HepG2 (cell line): ENCODE data around the gene CDK3. TPM values are rescaled to one million over a fixed set of nuclear protein-coding genes. Genes with fewer than 3 reads are reported as not detected.

Experiments used
- ATAC-seq: fragments of 200-7000 bp; cut with Tn5 transposase; 3 replicates; pipeline ENCODE4 v1.9.1; 2020; ENCODE audit warnings: mild to moderate bottlenecking, moderate library complexity
- BruUV-seq: library from RNA; stranded (reverse); fragments of 400-500 nt; replicated peaks from 2 replicates; lab custom pipeline; 2021; lab: Mats Ljungman, UMichigan
- CTCF ChIA-PET: fragments of 300-600 bp; formaldehyde crosslinking; extraction: SDS; loops from one replicate; lab custom pipeline; 2021; ENCODE audit warnings: low total read pairs, inconsistent platforms, low intra/inter-chr PET ratio; lab: Yijun Ruan, JAX
- POLR2A ChIA-PET: fragments of 350-600 bp; sonication (Branson Sonifier 250); formaldehyde crosslinking; loops from one replicate; lab custom pipeline; 2020; ENCODE audit warnings: antibody characterized with exemption, inconsistent platforms; lab: Yijun Ruan, JAX
- DNase-seq: peaks from one replicate; pipeline ENCODE4 v3.0.0-alpha.2; 2015; ENCODE audit warnings: low spot score
- FAIRE-seq: peaks from 3 replicates; lab custom pipeline; 2011; peaks lifted over from hg19 to GRCh38; lab: Jason Lieb, UNC
- H2AFZ ChIP-seq: one replicate; pipeline ENCODE4 v1.6.1; 2011; ENCODE audit warnings: low read length, inconsistent platforms
- H3K27ac ChIP-seq: fragments of 300-600 bp; 3 replicates; pipeline ENCODE4 v1.8.0; 2011; ENCODE audit warnings: mixed run types, mild to moderate bottlenecking, mixed read lengths, low read length, inconsistent platforms; ENCODE audit not compliant: insufficient read depth; ENCODE audit errors: extremely low read length
- H3K27me3 ChIP-seq, 2 experiments: fragments of 200-600 bp in 1 of 2; 2 replicates in 1 of 2; 3 replicates in 1 of 2; pipeline versions ENCODE4 v1.6.0 to v1.8.0; 2011; ENCODE audit warnings: low read length in 2 of 2, mild to moderate bottlenecking in 2 of 2, moderate library complexity in 2 of 2, inconsistent platforms in 1 of 2; ENCODE audit not compliant: insufficient read depth in 2 of 2, control insufficient read depth in 1 of 2
- H3K36me3 ChIP-seq, 2 experiments: fragments of 200-600 bp in 1 of 2; replicated peaks in 1 of 2; 2 replicates in 1 of 2; 3 replicates in 1 of 2; pipeline versions ENCODE4 v1.5.1 to v1.8.0; 2011; ENCODE audit warnings: low read length in 2 of 2, inconsistent platforms in 1 of 2; ENCODE audit not compliant: insufficient read depth in 2 of 2, control insufficient read depth in 1 of 2
- H3K4me1 ChIP-seq: 2 replicates; pipeline ENCODE4 v1.5.1; 2012; ENCODE audit warnings: low read length, inconsistent platforms; ENCODE audit not compliant: insufficient read depth
- H3K4me2 ChIP-seq: 2 replicates; pipeline ENCODE4 v1.6.0; 2011; ENCODE audit warnings: low read depth, low read length, inconsistent platforms
- H3K4me3 ChIP-seq, 3 experiments: fragments of 200-600 bp in 1 of 3; sonication (generic), shearing (Covaris generic) in 1 of 3; replicated peaks in 1 of 3; 2 replicates each; pipeline ENCODE4 v1.5.1; 2011 to 2016; ENCODE audit warnings: low read length in 3 of 3, inconsistent platforms in 2 of 3, low read depth in 2 of 3, mild to moderate bottlenecking in 2 of 3, control low read depth in 1 of 3, mixed read lengths in 1 of 3; ENCODE audit not compliant: insufficient read depth in 1 of 3
- H3K79me2 ChIP-seq: one replicate; pipeline ENCODE4 v1.6.1; 2011; ENCODE audit warnings: low read length, inconsistent platforms; ENCODE audit not compliant: insufficient read depth
- H3K9ac ChIP-seq: 2 replicates; pipeline ENCODE4 v1.6.0; 2011; ENCODE audit warnings: mild to moderate bottlenecking, low read depth, low read length, inconsistent platforms; ENCODE audit not compliant: insufficient read depth
- H3K9me3 ChIP-seq: 2 replicates; pipeline ENCODE4 v1.5.1; 2012; ENCODE audit warnings: mild to moderate bottlenecking, low read length
- H4K20me1 ChIP-seq: 2 replicates; pipeline ENCODE4 v1.6.0; 2011; ENCODE audit warnings: inconsistent platforms, mild to moderate bottlenecking, low read length, moderate library complexity; ENCODE audit not compliant: insufficient read depth
- ARNT ChIP-seq: fragments of 450-650 bp; IDR thresholded peaks from 2 replicates; pipeline ENCODE4 v1.6.1; 2017
- CBX2 ChIP-seq, 2 experiments: fragments of 200-600 bp in 1 of 2; sonication (generic); formaldehyde crosslinking in 1 of 2; IDR thresholded peaks; 2 replicates each; pipeline versions ENCODE4 v1.7.0 to v1.8.1; 2018 to 2022; ENCODE audit warnings: low read depth in 2 of 2, low read length in 1 of 2, mild to moderate bottlenecking in 1 of 2, missing genetic modification reagents in 1 of 2
- GZF1 ChIP-seq: sonication (generic); formaldehyde crosslinking; IDR thresholded peaks from 2 replicates; pipeline ENCODE4 v1.5.1; 2020; ENCODE audit warnings: mild to moderate bottlenecking, missing genetic modification reagents
- HDAC6 ChIP-seq: fragments of 200-600 bp; sonication (generic); IDR thresholded peaks from 2 replicates; pipeline ENCODE4 v1.7.0; 2017; ENCODE audit warnings: mild to moderate bottlenecking, antibody characterized with exemption, low read length, low read depth
- MYNN ChIP-seq: sonication (generic); formaldehyde crosslinking; IDR thresholded peaks from 2 replicates; pipeline ENCODE4 v1.4.0; 2020; ENCODE audit warnings: mild to moderate bottlenecking, low read depth, missing genetic modification reagents
- POLR2G ChIP-seq: fragments of 200-400 bp; formaldehyde crosslinking; IDR thresholded peaks from 2 replicates; pipeline ENCODE4 v1.6.1; 2018; ENCODE audit warnings: mild to moderate bottlenecking, low read depth, low read length, moderate library complexity
- TBX3 ChIP-seq: fragments of 450-650 bp; IDR thresholded peaks from 2 replicates; pipeline ENCODE4 v1.6.1; 2017; ENCODE audit warnings: antibody characterized with exemption, mild to moderate bottlenecking, inconsistent platforms, borderline replicate concordance
- ZNF234 ChIP-seq: sonication (generic); formaldehyde crosslinking; conservative IDR thresholded peaks from 2 replicates; pipeline ENCODE4 v1.5.1; 2020; ENCODE audit warnings: mild to moderate bottlenecking, missing genetic modification reagents
- ZNF446 ChIP-seq: sonication (generic); formaldehyde crosslinking; IDR thresholded peaks from 2 replicates; pipeline ENCODE4 v1.5.0; 2020; ENCODE audit warnings: mild to moderate bottlenecking, missing genetic modification reagents
- ZNF552 ChIP-seq: sonication (generic); formaldehyde crosslinking; IDR thresholded peaks from 2 replicates; pipeline ENCODE4 v1.9.0; 2022; ENCODE audit warnings: missing genetic modification reagents, mild to moderate bottlenecking, borderline replicate concordance
- WGBS: methylation state at CpG from one replicate; pipeline ENCODE4 v1.1.6; 2017; ENCODE audit warnings: low lambda C conversion rate; 5-methylcytosine and 5-hydroxymethylcytosine counted together
- in situ Hi-C: cut with HindIII; loops from 2 replicates; pipeline ENCODE4 v1.10.0; 2017; ENCODE audit warnings: low pct_unique_long_range_greater_than_20kb; ENCODE audit not compliant: extremely low pct_ligation_motif_present
- intact Hi-C: fragments of 100-400 bp; cut with micrococcal nuclease; formaldehyde crosslinking; loops from one replicate; pipeline ENCODE4 v1.10.0; 2022; ENCODE audit not compliant: unreplicated experiment
- polyA plus RNA-seq, 8 experiments: library from polyadenylated mRNA; depleted of rRNA in 3 of 8; stranded (reverse) in 7 of 8; unstranded in 1 of 8; fragments of >200 nt; fragmentation: Illumina TruSeq in 4 of 8; extraction: Trizol in 4 of 8; gene quantifications; 2 replicates each; pipeline versions ENCODE4 v1.2.1 to v1.2.3, GENCODE V29; 2011 to 2016; ENCODE audit warnings: low read depth in 4 of 8, missing spikeins in 1 of 8, mixed read lengths in 1 of 8; ENCODE audit not compliant: insufficient read depth in 1 of 8
- total RNA-seq, 5 experiments: library from RNA; depleted of rRNA; stranded (reverse); fragments of >200 nt; fragmentation: Illumina TruSeq; extraction: Trizol; gene quantifications; 2 replicates each; pipeline ENCODE4 v1.2.3, GENCODE V29; 2016; ENCODE audit warnings: low read depth in 1 of 5
- TF ChIP-seq, protein P1 (sequence below): sonication (generic); formaldehyde crosslinking; IDR thresholded peaks from 2 replicates; pipeline ENCODE4 v1.4.0; 2020; ENCODE audit warnings: missing genetic modification reagents, borderline replicate concordance
- TF ChIP-seq, protein P2 (sequence below): sonication (generic); formaldehyde crosslinking; IDR thresholded peaks from 2 replicates; pipeline ENCODE4 v1.4.0; 2020; ENCODE audit warnings: missing genetic modification reagents
- TF ChIP-seq, protein P3 (sequence below): IDR thresholded peaks from 2 replicates; pipeline ENCODE4 v1.6.1; 2016
- TF ChIP-seq, protein P4 (sequence below): sonication (generic); formaldehyde crosslinking; IDR thresholded peaks from 2 replicates; pipeline ENCODE4 v1.5.0; 2020; ENCODE audit warnings: missing genetic modification reagents

Gene CDK3
- total and polyA plus RNA-seq, 2 of the 13 experiments (the other 11 are each of a cell fraction or from before 2014, with no cell fraction given) = 5.8 to 11.4 TPM

DNA sequence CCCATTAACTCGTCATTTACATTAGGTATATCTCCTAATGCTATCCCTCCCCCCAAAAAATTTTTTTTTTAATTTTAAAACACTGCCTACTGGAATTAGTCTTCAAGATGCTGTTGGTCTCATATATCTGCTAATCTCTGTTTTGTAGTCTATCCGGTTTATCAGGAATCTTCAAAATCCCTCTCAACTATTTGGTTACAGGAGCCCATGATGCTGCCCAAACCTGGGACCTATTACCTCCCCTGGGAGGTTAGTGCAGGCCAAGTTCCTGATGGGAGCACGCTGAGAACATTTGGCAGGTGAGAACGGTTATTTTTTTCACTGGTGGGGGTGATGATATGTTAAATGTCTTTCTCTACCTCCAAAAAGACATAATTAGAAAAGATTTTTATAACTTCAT lies 14.7 kb upstream of the CDK3 start:
- Histone ChIP-seq H3K9ac (no peak overlapping the region), H3K79me2 (no peaks in the 10 kb centered on the region), H3K27ac (no peak overlapping the region), H3K27me3 (no peaks in the 10 kb centered on the region), H3K4me1 (peaks cover 51% of the 10 kb centered on the region), H3K9me3 (no peaks in the 10 kb centered on the region), H3K4me2 (no peak overlapping the region), H4K20me1 (no peaks in the 10 kb centered on the region), H3K4me3 (no peak overlapping the region), H2AFZ (no peak overlapping the region), H3K36me3 (peaks cover 1 to 9% of the 10 kb centered on the region in 2 experiments; a peak in 3 of 5 replicates)
- no TSS peak for BruUV-seq
- intact Hi-C loops (no loop called here), in situ Hi-C loops (no loop called here)
- no peak for FAIRE-seq
- POLR2A ChIA-PET = interaction anchor here (11.5 kb wide), 1 partner anchor 13 kb away, joined by 481 read pairs; the partner anchor contains the start of gene CDK3
- ATAC-seq = no peak
- DNase-seq = no peak
- TF ChIP-seq ZNF446 (no peak), POLR2G (no peak), ZNF552 (CRISPR knock-in tag) (no peak), MYNN (no peak), ARNT (no peak), GZF1 (no peak), ZNF234 (CRISPR knock-in tag) (no peak), HDAC6 (no peak), CBX2 (IDR thresholded peaks at IDR 0.05; ENCODE audit: low read depth, low read length) (no peak), CBX2 (CRISPR knock-in tag; IDR thresholded peaks at IDR 0.05; ENCODE audit: low read depth) (no peak), TBX3 (no peak)
- TF ChIP-seq, protein P1, sequence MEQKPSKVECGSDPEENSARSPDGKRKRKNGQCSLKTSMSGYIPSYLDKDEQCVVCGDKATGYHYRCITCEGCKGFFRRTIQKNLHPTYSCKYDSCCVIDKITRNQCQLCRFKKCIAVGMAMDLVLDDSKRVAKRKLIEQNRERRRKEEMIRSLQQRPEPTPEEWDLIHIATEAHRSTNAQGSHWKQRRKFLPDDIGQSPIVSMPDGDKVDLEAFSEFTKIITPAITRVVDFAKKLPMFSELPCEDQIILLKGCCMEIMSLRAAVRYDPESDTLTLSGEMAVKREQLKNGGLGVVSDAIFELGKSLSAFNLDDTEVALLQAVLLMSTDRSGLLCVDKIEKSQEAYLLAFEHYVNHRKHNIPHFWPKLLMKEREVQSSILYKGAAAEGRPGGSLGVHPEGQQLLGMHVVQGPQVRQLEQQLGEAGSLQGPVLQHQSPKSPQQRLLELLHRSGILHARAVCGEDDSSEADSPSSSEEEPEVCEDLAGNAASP (CRISPR knock-in tag) = no peak
- TF ChIP-seq, protein P2, sequence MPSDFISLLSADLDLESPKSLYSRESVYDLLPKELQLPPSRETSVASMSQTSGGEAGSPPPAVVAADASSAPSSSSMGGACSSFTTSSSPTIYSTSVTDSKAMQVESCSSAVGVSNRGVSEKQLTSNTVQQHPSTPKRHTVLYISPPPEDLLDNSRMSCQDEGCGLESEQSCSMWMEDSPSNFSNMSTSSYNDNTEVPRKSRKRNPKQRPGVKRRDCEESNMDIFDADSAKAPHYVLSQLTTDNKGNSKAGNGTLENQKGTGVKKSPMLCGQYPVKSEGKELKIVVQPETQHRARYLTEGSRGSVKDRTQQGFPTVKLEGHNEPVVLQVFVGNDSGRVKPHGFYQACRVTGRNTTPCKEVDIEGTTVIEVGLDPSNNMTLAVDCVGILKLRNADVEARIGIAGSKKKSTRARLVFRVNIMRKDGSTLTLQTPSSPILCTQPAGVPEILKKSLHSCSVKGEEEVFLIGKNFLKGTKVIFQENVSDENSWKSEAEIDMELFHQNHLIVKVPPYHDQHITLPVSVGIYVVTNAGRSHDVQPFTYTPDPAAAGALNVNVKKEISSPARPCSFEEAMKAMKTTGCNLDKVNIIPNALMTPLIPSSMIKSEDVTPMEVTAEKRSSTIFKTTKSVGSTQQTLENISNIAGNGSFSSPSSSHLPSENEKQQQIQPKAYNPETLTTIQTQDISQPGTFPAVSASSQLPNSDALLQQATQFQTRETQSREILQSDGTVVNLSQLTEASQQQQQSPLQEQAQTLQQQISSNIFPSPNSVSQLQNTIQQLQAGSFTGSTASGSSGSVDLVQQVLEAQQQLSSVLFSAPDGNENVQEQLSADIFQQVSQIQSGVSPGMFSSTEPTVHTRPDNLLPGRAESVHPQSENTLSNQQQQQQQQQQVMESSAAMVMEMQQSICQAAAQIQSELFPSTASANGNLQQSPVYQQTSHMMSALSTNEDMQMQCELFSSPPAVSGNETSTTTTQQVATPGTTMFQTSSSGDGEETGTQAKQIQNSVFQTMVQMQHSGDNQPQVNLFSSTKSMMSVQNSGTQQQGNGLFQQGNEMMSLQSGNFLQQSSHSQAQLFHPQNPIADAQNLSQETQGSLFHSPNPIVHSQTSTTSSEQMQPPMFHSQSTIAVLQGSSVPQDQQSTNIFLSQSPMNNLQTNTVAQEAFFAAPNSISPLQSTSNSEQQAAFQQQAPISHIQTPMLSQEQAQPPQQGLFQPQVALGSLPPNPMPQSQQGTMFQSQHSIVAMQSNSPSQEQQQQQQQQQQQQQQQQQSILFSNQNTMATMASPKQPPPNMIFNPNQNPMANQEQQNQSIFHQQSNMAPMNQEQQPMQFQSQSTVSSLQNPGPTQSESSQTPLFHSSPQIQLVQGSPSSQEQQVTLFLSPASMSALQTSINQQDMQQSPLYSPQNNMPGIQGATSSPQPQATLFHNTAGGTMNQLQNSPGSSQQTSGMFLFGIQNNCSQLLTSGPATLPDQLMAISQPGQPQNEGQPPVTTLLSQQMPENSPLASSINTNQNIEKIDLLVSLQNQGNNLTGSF = no peak
- TF ChIP-seq, protein P3, sequence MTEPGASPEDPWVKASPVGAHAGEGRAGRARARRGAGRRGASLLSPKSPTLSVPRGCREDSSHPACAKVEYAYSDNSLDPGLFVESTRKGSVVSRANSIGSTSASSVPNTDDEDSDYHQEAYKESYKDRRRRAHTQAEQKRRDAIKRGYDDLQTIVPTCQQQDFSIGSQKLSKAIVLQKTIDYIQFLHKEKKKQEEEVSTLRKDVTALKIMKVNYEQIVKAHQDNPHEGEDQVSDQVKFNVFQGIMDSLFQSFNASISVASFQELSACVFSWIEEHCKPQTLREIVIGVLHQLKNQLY (CRISPR knock-in tag) = no peak
- TF ChIP-seq, protein P4, sequence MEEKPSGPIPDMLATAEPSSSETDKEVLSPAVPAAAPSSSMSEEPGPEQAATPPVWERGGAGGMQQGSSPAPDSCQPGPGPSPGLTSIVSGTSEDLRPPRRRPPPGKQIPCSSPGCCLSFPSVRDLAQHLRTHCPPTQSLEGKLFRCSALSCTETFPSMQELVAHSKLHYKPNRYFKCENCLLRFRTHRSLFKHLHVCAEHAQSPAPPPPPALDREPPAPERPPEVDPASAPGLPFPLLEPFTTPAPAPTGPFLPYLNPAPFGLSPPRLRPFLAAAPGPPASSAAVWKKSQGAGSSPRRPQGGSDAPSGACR = no peak
- CTCF ChIA-PET = no interaction called here
- WGBS = 96% methylated on average over 4 of the region's 4 CpGs
